Measurements from ENCODE around the gene LOX.

DNA sequence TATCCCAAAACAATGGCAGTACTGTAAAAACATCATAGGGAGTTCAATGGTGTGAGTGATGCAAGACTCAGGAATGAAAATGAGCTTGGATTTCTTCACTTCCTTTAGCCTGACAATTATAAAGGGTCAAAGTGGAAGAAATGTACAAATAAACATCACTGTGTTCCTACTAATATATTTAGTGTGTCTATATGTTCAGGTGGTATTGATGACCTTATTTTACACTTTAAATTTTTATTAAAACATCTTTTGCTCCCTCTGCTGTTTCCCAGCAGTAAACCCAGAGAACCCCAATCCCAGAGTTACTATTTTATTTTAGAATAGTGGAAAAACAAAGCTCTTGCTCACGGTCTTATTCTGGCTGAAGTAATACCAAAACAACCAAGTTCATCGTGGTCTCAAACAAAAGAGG, 2.0 kb downstream of the LOX start:
- TF ChIP-seq, protein P1, sequence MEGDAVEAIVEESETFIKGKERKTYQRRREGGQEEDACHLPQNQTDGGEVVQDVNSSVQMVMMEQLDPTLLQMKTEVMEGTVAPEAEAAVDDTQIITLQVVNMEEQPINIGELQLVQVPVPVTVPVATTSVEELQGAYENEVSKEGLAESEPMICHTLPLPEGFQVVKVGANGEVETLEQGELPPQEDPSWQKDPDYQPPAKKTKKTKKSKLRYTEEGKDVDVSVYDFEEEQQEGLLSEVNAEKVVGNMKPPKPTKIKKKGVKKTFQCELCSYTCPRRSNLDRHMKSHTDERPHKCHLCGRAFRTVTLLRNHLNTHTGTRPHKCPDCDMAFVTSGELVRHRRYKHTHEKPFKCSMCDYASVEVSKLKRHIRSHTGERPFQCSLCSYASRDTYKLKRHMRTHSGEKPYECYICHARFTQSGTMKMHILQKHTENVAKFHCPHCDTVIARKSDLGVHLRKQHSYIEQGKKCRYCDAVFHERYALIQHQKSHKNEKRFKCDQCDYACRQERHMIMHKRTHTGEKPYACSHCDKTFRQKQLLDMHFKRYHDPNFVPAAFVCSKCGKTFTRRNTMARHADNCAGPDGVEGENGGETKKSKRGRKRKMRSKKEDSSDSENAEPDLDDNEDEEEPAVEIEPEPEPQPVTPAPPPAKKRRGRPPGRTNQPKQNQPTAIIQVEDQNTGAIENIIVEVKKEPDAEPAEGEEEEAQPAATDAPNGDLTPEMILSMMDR (IDR thresholded peaks at IDR 0.05; ENCODE audit: low read length), result no peak
- no peak for TF ChIP-seq EZH2 (IDR thresholded peaks at IDR 0.05; ENCODE audit: borderline replicate concordance, low read length)

All from OCI-LY1 (cell line).